ENCODE measurements around the gene RALB.

The RALB gene

DNA sequence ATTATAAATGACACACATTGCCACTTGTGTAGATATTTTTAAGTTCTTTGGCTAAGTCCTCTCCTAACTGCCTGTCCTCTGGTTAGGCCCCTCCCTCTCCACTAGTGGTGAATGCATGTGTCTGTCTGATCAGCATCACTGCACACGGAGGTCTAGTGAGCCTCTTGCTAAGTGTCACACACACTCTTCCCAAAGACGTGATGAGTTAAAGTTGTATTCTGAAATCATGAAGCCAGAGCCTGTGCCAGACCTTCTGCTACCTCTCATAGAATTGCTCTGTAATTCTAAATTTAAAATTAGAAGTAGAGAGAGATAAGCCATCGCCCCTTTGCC lies 41.3 kb downstream of the RALB start:
- ChIA-PET CTCF (interaction anchor here (1.3 to 4.2 kb wide), 2 partner anchors 19 to 384 kb away, joined by 3 to 20 read pairs; no protein-coding TSS in a partner anchor), POLR2A (no interaction called here)
- H3K4me3 ChIP-seq (ENCODE audit: low read depth, low read length), result no peak overlapping the region
- H3K36me3 ChIP-seq (ENCODE audit: control insufficient read depth in 2 of 2, insufficient read depth in 1 of 2, low read length in 2 of 2), result peaks cover 0 to 24% of the 10 kb centered on the region in 2 experiments
- no peaks in the 10 kb centered on the region for H3K9me3 ChIP-seq (ENCODE audit: control insufficient read depth, insufficient read depth, low read depth, low read length)
- TF ChIP-seq ZNF549 (tag by site-specific recombination; IDR thresholded peaks at IDR 0.05) (no peak), ZNF23 (tag by site-specific recombination; IDR thresholded peaks at IDR 0.05; ENCODE audit: borderline replicate concordance) (no peak), ZNF335 (tag by site-specific recombination; conservative IDR thresholded peaks at IDR 0.05) (no peak), ZNF211 (tag by site-specific recombination; IDR thresholded peaks at IDR 0.05; ENCODE audit: low read depth) (no peak), ZNF416 (tag by site-specific recombination; IDR thresholded peaks at IDR 0.05) (no peak), ZNF629 (tag by site-specific recombination; IDR thresholded peaks at IDR 0.05) (no peak), ZNF2 (tag by site-specific recombination; IDR thresholded peaks at IDR 0.05) (no peak), ZNF292 (tag by site-specific recombination; IDR thresholded peaks at IDR 0.05; ENCODE audit: borderline replicate concordance, low read depth) (no peak), ZSCAN16 (tag by site-specific recombination; IDR thresholded peaks at IDR 0.05) (no peak), ZNF830 (tag by site-specific recombination; IDR thresholded peaks at IDR 0.05; ENCODE audit: low read depth) (no peak)
- TF ChIP-seq, protein P1, sequence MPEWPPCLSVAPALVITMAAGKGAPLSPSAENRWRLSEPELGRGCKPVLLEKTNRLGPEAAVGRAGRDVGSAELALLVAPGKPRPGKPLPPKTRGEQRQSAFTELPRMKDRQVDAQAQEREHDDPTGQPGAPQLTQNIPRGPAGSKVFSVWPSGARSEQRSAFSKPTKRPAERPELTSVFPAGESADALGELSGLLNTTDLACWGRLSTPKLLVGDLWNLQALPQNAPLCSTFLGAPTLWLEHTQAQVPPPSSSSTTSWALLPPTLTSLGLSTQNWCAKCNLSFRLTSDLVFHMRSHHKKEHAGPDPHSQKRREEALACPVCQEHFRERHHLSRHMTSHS (tag by site-specific recombination; IDR thresholded peaks at IDR 0.05), result no peak
- TF ChIP-seq, protein P2, sequence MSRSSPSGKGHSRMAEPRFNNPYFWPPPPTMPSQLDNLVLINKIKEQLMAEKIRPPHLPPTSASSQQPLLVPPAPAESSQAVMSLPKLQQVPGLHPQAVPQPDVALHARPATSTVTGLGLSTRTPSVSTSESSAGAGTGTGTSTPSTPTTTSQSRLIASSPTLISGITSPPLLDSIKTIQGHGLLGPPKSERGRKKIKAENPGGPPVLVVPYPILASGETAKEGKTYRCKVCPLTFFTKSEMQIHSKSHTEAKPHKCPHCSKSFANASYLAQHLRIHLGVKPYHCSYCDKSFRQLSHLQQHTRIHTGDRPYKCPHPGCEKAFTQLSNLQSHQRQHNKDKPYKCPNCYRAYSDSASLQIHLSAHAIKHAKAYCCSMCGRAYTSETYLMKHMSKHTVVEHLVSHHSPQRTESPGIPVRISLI (tag by site-specific recombination; IDR thresholded peaks at IDR 0.05), result no peak
- TF ChIP-seq, protein P3, sequence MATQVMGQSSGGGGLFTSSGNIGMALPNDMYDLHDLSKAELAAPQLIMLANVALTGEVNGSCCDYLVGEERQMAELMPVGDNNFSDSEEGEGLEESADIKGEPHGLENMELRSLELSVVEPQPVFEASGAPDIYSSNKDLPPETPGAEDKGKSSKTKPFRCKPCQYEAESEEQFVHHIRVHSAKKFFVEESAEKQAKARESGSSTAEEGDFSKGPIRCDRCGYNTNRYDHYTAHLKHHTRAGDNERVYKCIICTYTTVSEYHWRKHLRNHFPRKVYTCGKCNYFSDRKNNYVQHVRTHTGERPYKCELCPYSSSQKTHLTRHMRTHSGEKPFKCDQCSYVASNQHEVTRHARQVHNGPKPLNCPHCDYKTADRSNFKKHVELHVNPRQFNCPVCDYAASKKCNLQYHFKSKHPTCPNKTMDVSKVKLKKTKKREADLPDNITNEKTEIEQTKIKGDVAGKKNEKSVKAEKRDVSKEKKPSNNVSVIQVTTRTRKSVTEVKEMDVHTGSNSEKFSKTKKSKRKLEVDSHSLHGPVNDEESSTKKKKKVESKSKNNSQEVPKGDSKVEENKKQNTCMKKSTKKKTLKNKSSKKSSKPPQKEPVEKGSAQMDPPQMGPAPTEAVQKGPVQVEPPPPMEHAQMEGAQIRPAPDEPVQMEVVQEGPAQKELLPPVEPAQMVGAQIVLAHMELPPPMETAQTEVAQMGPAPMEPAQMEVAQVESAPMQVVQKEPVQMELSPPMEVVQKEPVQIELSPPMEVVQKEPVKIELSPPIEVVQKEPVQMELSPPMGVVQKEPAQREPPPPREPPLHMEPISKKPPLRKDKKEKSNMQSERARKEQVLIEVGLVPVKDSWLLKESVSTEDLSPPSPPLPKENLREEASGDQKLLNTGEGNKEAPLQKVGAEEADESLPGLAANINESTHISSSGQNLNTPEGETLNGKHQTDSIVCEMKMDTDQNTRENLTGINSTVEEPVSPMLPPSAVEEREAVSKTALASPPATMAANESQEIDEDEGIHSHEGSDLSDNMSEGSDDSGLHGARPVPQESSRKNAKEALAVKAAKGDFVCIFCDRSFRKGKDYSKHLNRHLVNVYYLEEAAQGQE (tag by site-specific recombination; IDR thresholded peaks at IDR 0.05), result no peak
- no peak overlapping the region for H3K27ac ChIP-seq (ENCODE audit: extremely low read depth, low read depth, low read length)
- H3K4me1 ChIP-seq (ENCODE audit: control insufficient read depth, insufficient read depth, low read length), result no peaks in the 10 kb centered on the region

DNA sequence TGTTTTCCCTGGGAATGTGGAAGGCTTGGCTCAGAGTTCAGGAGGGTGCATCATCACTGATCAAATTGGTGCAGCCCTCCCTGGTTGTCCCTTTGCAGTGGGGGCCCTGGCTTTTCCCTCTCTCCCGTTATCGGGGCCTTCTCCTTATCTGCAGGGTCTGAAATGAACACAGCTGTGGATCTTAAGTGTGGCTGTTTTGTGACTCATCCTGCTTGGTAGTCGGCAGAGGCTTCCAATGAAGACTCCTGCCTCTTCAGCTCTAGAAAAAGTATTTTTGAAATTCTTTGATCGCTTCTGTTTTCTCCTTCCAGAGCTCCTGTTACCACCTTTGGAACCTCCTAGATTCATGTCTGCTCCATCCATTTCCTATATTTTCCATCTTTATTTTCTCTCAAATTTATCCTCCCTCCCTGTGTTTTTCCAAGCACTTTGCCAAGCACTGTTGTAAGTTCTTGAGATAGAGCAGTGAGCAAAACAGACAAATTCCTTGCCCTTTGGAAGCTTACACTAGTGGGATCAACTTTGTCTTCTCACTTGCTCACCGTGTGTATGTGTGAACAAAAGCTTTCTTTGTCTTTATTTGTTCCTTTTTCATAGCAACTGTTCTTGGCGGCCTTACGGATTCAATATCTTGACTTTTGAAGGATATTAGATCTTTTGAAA lies 45.7 kb downstream of the RALB start:
- ChIA-PET POLR2A (no interaction called here), CTCF (interaction anchor here (0.6 to 11.2 kb wide), 4 partner anchors 14 to 769 kb away, joined by 3 to 74 read pairs (median 6); no protein-coding TSS in a partner anchor)
- Histone ChIP-seq H3K4me1 (ENCODE audit: control insufficient read depth, insufficient read depth, low read length) (no peaks in the 10 kb centered on the region), H3K36me3 (ENCODE audit: control insufficient read depth in 2 of 2, insufficient read depth in 1 of 2, low read length in 2 of 2) (peaks cover 0 to 8% of the 10 kb centered on the region in 2 experiments), H3K27ac (ENCODE audit: extremely low read depth, low read depth, low read length) (no peak overlapping the region), H3K9me3 (ENCODE audit: control insufficient read depth, insufficient read depth, low read depth, low read length) (no peaks in the 10 kb centered on the region), H3K4me3 (ENCODE audit: low read depth, low read length) (no peak overlapping the region)
- TF ChIP-seq, protein P4, sequence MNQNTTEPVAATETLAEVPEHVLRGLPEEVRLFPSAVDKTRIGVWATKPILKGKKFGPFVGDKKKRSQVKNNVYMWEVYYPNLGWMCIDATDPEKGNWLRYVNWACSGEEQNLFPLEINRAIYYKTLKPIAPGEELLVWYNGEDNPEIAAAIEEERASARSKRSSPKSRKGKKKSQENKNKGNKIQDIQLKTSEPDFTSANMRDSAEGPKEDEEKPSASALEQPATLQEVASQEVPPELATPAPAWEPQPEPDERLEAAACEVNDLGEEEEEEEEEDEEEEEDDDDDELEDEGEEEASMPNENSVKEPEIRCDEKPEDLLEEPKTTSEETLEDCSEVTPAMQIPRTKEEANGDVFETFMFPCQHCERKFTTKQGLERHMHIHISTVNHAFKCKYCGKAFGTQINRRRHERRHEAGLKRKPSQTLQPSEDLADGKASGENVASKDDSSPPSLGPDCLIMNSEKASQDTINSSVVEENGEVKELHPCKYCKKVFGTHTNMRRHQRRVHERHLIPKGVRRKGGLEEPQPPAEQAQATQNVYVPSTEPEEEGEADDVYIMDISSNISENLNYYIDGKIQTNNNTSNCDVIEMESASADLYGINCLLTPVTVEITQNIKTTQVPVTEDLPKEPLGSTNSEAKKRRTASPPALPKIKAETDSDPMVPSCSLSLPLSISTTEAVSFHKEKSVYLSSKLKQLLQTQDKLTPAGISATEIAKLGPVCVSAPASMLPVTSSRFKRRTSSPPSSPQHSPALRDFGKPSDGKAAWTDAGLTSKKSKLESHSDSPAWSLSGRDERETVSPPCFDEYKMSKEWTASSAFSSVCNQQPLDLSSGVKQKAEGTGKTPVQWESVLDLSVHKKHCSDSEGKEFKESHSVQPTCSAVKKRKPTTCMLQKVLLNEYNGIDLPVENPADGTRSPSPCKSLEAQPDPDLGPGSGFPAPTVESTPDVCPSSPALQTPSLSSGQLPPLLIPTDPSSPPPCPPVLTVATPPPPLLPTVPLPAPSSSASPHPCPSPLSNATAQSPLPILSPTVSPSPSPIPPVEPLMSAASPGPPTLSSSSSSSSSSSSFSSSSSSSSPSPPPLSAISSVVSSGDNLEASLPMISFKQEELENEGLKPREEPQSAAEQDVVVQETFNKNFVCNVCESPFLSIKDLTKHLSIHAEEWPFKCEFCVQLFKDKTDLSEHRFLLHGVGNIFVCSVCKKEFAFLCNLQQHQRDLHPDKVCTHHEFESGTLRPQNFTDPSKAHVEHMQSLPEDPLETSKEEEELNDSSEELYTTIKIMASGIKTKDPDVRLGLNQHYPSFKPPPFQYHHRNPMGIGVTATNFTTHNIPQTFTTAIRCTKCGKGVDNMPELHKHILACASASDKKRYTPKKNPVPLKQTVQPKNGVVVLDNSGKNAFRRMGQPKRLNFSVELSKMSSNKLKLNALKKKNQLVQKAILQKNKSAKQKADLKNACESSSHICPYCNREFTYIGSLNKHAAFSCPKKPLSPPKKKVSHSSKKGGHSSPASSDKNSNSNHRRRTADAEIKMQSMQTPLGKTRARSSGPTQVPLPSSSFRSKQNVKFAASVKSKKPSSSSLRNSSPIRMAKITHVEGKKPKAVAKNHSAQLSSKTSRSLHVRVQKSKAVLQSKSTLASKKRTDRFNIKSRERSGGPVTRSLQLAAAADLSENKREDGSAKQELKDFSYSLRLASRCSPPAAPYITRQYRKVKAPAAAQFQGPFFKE (tag by site-specific recombination; IDR thresholded peaks at IDR 0.05; ENCODE audit: borderline replicate concordance), result no peak
- TF ChIP-seq ZNF292 (tag by site-specific recombination; IDR thresholded peaks at IDR 0.05; ENCODE audit: borderline replicate concordance, low read depth) (no peak), ZNF133 (tag by site-specific recombination; IDR thresholded peaks at IDR 0.05) (no peak), ZNF366 (tag by site-specific recombination; conservative IDR thresholded peaks at IDR 0.05) (no peak), ZNF701 (tag by site-specific recombination; IDR thresholded peaks at IDR 0.05) (no peak), GLIS1 (tag by site-specific recombination; IDR thresholded peaks at IDR 0.05) (no peak), YY1 (tag by site-specific recombination; IDR thresholded peaks at IDR 0.05) (no peak)
- TF ChIP-seq, protein P5, sequence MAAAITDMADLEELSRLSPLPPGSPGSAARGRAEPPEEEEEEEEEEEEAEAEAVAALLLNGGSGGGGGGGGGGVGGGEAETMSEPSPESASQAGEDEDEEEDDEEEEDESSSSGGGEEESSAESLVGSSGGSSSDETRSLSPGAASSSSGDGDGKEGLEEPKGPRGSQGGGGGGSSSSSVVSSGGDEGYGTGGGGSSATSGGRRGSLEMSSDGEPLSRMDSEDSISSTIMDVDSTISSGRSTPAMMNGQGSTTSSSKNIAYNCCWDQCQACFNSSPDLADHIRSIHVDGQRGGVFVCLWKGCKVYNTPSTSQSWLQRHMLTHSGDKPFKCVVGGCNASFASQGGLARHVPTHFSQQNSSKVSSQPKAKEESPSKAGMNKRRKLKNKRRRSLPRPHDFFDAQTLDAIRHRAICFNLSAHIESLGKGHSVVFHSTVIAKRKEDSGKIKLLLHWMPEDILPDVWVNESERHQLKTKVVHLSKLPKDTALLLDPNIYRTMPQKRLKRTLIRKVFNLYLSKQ (tag by site-specific recombination; IDR thresholded peaks at IDR 0.05; ENCODE audit: borderline replicate concordance), result no peak

Measured in HEK293 (cell line).